HFFc6 (cell line): ENCODE measurements around the gene ARL13B. TPM values are rescaled to one million over a fixed set of nuclear protein-coding genes. Genes with fewer than 3 reads are reported as not detected.
A peak's percentile ranks its signal among the peaks of the same experiment; 100 is the strongest.

ENCODE experiments used
- DNase-seq: peaks from one replicate; pipeline ENCODE4 v3.0.0-alpha.2; 2018
- H3K27ac Mint-ChIP-seq: 2 replicates; pipeline ENCODE4 v1.8.0; 2020; ENCODE audit warnings: mild to moderate bottlenecking, mixed read lengths
- H3K27me3 Mint-ChIP-seq: 2 replicates; pipeline ENCODE4 v1.8.0; 2021; ENCODE audit warnings: mild to moderate bottlenecking, moderate library complexity, mixed read lengths; ENCODE audit not compliant: insufficient read depth
- H3K36me3 Mint-ChIP-seq: 2 replicates; pipeline ENCODE4 v1.8.0; 2021; ENCODE audit warnings: low read depth, mixed read lengths
- H3K4me1 Mint-ChIP-seq: 2 replicates; pipeline ENCODE4 v1.8.0; 2020; ENCODE audit warnings: low read depth, mixed read lengths
- H3K4me3 Mint-ChIP-seq: 2 replicates; pipeline ENCODE4 v1.8.0; 2020; ENCODE audit warnings: mild to moderate bottlenecking, moderate library complexity, mixed read lengths
- H3K9me3 Mint-ChIP-seq: 2 replicates; pipeline ENCODE4 v1.8.0; 2020; ENCODE audit warnings: mild to moderate bottlenecking, mixed read lengths
- total RNA-seq, 6 experiments: library from RNA; stranded (reverse); fragmentation: NEBNext Ultra II Directional; extraction: Animal tissue kit (Norgen Biotek cat#: 25700); gene quantifications; 2 replicates in 1 of 6; 3 replicates in 5 of 6; pipeline ENCODE4 v1.2.3, GENCODE V29; 2021
- TF ChIP-seq, protein P1 (sequence below): fragments of 200-600 bp; sonication (generic); IDR thresholded peaks from 2 replicates; pipeline ENCODE4 v1.5.0; 2021; ENCODE audit warnings: antibody characterized with exemption, mild to moderate bottlenecking

The ARL13B gene
- total RNA-seq, 6 experiments from 2014 or later, result 5.0 to 10.6 (median 8.5) TPM

DNA sequence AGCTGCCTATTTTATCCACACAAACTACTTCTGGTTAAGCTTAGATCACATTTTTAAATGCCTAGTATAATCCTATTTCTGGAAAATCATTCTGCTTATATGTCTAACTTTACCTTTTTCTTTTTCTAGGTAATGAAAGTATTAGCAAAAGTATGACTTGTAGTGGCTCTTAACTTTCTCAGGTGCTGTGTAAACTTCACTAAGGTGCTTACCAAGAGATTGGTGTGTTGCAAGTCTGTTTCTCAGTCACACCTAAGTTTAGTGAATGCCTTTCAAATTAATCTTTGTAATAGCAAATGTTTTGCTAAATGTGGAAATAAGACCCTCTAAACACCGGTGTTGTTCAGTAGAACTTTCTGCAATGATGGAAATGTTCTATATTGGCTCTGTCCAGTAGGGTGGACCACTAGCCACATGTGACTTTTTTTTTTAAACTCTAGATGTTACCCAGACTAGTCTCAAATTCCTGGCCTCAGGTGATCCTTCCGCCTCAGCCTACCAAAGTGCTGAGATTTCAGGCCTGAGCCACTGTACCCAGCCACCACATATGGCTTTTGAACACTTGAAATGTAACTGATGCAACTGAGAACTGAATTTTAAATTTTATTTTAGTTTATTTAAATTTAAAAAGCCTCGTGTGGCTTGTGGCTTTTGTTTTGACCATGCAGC is 22.0 kb downstream of the ARL13B start:
- DNase-seq, result no peak
- no peak overlapping the region for H3K4me3 Mint-ChIP-seq
- H3K27me3 Mint-ChIP-seq, result no peaks in the 10 kb centered on the region
- no peaks in the 10 kb centered on the region for H3K36me3 Mint-ChIP-seq
- H3K9me3 Mint-ChIP-seq, result no peaks in the 10 kb centered on the region
- H3K4me1 Mint-ChIP-seq, result peaks cover 6% of the 10 kb centered on the region; the same call in 1 of the 2 replicates
- no peak overlapping the region for H3K27ac Mint-ChIP-seq
- TF ChIP-seq, protein P1, sequence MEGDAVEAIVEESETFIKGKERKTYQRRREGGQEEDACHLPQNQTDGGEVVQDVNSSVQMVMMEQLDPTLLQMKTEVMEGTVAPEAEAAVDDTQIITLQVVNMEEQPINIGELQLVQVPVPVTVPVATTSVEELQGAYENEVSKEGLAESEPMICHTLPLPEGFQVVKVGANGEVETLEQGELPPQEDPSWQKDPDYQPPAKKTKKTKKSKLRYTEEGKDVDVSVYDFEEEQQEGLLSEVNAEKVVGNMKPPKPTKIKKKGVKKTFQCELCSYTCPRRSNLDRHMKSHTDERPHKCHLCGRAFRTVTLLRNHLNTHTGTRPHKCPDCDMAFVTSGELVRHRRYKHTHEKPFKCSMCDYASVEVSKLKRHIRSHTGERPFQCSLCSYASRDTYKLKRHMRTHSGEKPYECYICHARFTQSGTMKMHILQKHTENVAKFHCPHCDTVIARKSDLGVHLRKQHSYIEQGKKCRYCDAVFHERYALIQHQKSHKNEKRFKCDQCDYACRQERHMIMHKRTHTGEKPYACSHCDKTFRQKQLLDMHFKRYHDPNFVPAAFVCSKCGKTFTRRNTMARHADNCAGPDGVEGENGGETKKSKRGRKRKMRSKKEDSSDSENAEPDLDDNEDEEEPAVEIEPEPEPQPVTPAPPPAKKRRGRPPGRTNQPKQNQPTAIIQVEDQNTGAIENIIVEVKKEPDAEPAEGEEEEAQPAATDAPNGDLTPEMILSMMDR, result no peak

DNA sequence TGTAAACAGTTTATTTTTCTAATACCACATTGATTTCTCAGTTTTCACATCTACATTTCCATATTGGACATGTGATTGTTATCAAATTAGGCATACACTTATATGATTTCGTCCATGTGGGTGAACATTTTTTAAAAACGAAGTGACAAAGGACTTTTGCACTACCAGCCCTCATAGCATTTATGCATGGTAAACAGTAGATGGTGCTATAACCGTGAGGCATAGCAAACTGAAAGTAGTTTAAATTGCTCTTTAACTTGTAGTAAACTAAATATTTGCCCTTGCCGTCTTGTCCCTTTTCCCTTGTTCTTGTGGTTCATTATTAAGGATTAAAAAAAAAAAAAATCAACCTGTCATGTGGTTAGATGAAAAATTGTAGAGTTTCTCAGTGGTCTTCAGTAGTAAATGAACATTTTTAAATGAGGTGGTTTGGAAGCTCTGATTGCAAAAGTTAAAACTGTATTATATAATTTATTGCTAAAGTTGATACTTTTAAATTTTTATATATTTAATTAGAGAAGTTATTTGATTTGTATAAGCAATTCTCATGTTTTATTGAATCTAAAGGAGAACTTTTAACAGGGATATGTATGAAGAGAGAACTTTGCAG is 24.5 kb downstream of the ARL13B start:
- H3K27ac Mint-ChIP-seq, result peak overlapping the region; percentile 74
- peaks cover 6% of the 10 kb centered on the region; the same call in 1 of the 2 replicates for H3K4me1 Mint-ChIP-seq
- H3K27me3 Mint-ChIP-seq, result no peaks in the 10 kb centered on the region
- H3K9me3 Mint-ChIP-seq, result no peaks in the 10 kb centered on the region
- H3K36me3 Mint-ChIP-seq, result no peaks in the 10 kb centered on the region
- TF ChIP-seq, protein P1, result peak; percentile 86
- DNase-seq, result peak; percentile 72
- peak overlapping the region; percentile 87 for H3K4me3 Mint-ChIP-seq

DNA sequence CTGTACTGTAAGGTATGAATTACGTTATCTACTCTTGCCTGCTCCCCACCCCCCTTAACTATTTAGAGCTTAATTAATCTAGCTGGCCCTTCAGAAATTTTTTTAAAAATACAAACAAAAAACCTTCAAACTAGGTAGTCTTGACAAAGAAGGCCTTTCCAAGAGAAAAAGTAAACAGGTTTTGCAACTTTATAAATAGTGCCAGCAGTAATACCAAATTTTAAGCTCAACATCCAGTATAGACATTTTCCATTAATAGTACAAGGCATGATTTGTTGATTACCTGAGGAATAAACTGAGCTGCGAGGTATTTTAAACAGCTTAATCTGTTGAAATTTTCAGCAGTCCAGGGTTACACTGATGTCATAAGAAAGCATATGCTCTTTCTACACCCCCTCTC is 28.3 kb downstream of the ARL13B start:
- Mint-ChIP-seq H3K27ac (no peak overlapping the region), H3K27me3 (no peaks in the 10 kb centered on the region), H3K4me3 (no peak overlapping the region), H3K4me1 (peaks cover 6% of the 10 kb centered on the region; the same call in 1 of the 2 replicates), H3K9me3 (no peaks in the 10 kb centered on the region), H3K36me3 (no peaks in the 10 kb centered on the region)
- TF ChIP-seq, protein P1, result no peak
- DNase-seq, result no peak

DNA sequence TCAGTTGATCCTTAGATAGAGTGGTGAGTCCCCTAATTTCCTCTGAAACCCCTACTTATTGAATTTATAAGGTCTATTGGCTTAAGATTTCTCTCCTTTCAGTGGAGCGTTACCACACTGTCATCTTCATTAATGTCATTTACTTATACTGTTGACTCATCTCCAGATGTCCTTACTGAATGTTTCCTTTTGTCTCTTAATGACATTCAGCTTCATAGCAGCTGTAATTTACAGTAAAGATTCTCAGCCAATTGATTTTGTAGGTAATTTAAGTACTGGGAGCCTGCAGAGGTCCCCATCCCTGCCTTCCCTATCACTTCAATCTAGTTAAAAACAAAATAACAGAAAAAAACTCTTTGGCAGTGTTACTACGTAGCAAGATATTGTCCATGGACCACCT is 29.7 kb downstream of the ARL13B start:
- no peaks in the 10 kb centered on the region for H3K9me3 Mint-ChIP-seq
- no peaks in the 10 kb centered on the region for H3K27me3 Mint-ChIP-seq
- H3K4me1 Mint-ChIP-seq, result no peaks in the 10 kb centered on the region; the same call in 1 of the 2 replicates
- peaks cover under 1% of the 10 kb centered on the region; the same call in 1 of the 2 replicates for H3K36me3 Mint-ChIP-seq
- DNase-seq, result no peak
- no peak overlapping the region for H3K4me3 Mint-ChIP-seq
- no peak overlapping the region for H3K27ac Mint-ChIP-seq
- TF ChIP-seq, protein P1, result no peak

DNA sequence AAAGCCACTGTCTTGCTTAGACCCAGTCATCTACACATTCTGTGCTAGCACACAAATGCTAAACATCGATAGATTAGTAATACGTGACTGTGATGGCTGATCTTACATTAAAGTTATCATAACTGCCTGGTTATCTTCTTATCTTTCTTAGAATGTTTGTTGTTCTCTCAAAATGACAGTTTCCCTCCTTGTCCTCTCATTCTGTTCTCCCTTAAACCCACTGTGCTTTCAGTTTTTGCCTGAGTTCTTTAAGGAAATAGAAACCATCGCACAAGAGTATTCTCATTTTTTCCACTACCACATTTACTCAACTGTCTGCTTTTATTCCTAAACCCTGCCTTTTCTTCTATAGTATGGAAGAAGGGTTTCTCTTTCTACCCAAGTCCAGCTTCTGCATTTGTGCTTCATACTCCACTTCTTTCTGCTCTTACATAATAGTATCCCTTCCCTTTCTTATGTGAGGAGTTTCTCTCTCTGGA is 31.3 kb downstream of the ARL13B start:
- TF ChIP-seq, protein P1, result no peak
- no peak for DNase-seq
- no peaks in the 10 kb centered on the region for H3K9me3 Mint-ChIP-seq
- H3K27me3 Mint-ChIP-seq, result no peaks in the 10 kb centered on the region
- H3K4me1 Mint-ChIP-seq, result no peaks in the 10 kb centered on the region
- H3K4me3 Mint-ChIP-seq, result no peak overlapping the region
- peaks cover 5% of the 10 kb centered on the region; the same call in 1 of the 2 replicates for H3K36me3 Mint-ChIP-seq
- no peak overlapping the region for H3K27ac Mint-ChIP-seq
